Stimulated activated CD4-positive, alpha-beta T cell treated with anti-CD3 and anti-CD28 coated beads, Interleukin-15, amount 100 ng/mL, for 1 hour (primary cell): ENCODE measurements around the gene WWTR1.

Experiments
- DNase-seq, 2 donors: peaks; one replicate each; pipeline ENCODE4 v3.0.0-alpha.2; 2020; ENCODE audit warnings: low read depth in 1 of 2, low spot score in 1 of 2

The WWTR1 gene

GRCh38 chr3:149571381-149571780, 86.4 kb downstream of the WWTR1 start:
- DNase-seq: no peak

GRCh38 chr3:149570016-149570415, 87.8 kb downstream of the WWTR1 start:
- no peak for DNase-seq

- DNase-seq: no peak
Observed at GRCh38 chr3:149567381-149567780, 90.4 kb downstream of the WWTR1 start.

GRCh38 chr3:149566292-149566975, 91.4 kb downstream of the WWTR1 start:
- DNase-seq: no peak

- DNase-seq: no peak
Observed at GRCh38 chr3:149564079-149564478, 93.7 kb downstream of the WWTR1 start.

GRCh38 chr3:149563114-149563513, 94.7 kb downstream of the WWTR1 start:
- DNase-seq: no peak

GRCh38 chr3:149560617-149561016, 97.2 kb downstream of the WWTR1 start:
- DNase-seq: no peak

GRCh38 chr3:149560001-149560400, 97.8 kb downstream of the WWTR1 start:
- no peak for DNase-seq

GRCh38 chr3:149559525-149559924, 98.3 kb downstream of the WWTR1 start:
- no peak for DNase-seq

- no peak for DNase-seq
Observed at GRCh38 chr3:149555927-149556326, 101.9 kb downstream of the WWTR1 start.

GRCh38 chr3:149554826-149555225, 103.0 kb downstream of the WWTR1 start:
- no peak for DNase-seq

GRCh38 chr3:149553781-149554451, 103.9 kb downstream of the WWTR1 start:
- no peak for DNase-seq

GRCh38 chr3:149552700-149553099, 105.1 kb downstream of the WWTR1 start:
- DNase-seq: no peak

GRCh38 chr3:149551500-149551899, 106.3 kb downstream of the WWTR1 start:
- DNase-seq: no peak

- DNase-seq: no peak
Observed at GRCh38 chr3:149548669-149549065, 109.2 kb downstream of the WWTR1 start.

GRCh38 chr3:149547954-149548668, 109.7 kb downstream of the WWTR1 start:
- no peak for DNase-seq

- DNase-seq: no peak
Observed at GRCh38 chr3:149547413-149547812, 110.4 kb downstream of the WWTR1 start.

- no peak for DNase-seq
Observed at GRCh38 chr3:149545049-149545448, 112.8 kb downstream of the WWTR1 start.

GRCh38 chr3:149542375-149543312, 115.2 kb downstream of the WWTR1 start:
- DNase-seq: no peak

GRCh38 chr3:149541091-149541491, 116.7 kb downstream of the WWTR1 start:
- no peak for DNase-seq

GRCh38 chr3:149538371-149538770, 119.5 kb downstream of the WWTR1 start:
- no peak for DNase-seq
